GM20000 (cell line): ENCODE data around the gene ZNF277.

Experiments
- DNase-seq: peaks from one replicate; pipeline ENCODE4 v3.0.0; 2012; ENCODE audit warnings: low spot score
- CTCF ChIP-seq: IDR thresholded peaks from 2 replicates; pipeline ENCODE4 v1.5.1; 2012; ENCODE audit warnings: mild to moderate bottlenecking, control low read depth; ENCODE audit errors: extremely low read depth, missing control alignments

Gene ZNF277

GRCh38 chr7:112254709-112255387 is 48.4 kb downstream of the ZNF277 start:
- DNase-seq: no peak
- no peak for TF ChIP-seq CTCF

- DNase-seq: no peak
These were observed 48.9 kb downstream of the ZNF277 start for GRCh38 chr7:112255388-112255720.

GRCh38 chr7:112257073-112257472 is 50.6 kb downstream of the ZNF277 start:
- no peak for TF ChIP-seq CTCF

More at GRCh38 chr7:112255388-112255720, 48.9 kb downstream of the ZNF277 start:
- TF ChIP-seq CTCF: no peak

GRCh38 chr7:112260911-112261310 is 54.4 kb downstream of the ZNF277 start:
- DNase-seq: no peak
- no peak for TF ChIP-seq CTCF

More at GRCh38 chr7:112257073-112257472, 50.6 kb downstream of the ZNF277 start:
- DNase-seq: no peak

GRCh38 chr7:112262036-112262435 is 55.5 kb downstream of the ZNF277 start:
- no peak for TF ChIP-seq CTCF
- DNase-seq: no peak

- no peak for DNase-seq
- TF ChIP-seq CTCF: no peak
These were observed 56.5 kb downstream of the ZNF277 start for GRCh38 chr7:112262855-112263487.

GRCh38 chr7:112263519-112263918 is 57.0 kb downstream of the ZNF277 start:
- no peak for DNase-seq
- TF ChIP-seq CTCF: no peak
